ENCODE data around the gene HPDL.

DNA sequence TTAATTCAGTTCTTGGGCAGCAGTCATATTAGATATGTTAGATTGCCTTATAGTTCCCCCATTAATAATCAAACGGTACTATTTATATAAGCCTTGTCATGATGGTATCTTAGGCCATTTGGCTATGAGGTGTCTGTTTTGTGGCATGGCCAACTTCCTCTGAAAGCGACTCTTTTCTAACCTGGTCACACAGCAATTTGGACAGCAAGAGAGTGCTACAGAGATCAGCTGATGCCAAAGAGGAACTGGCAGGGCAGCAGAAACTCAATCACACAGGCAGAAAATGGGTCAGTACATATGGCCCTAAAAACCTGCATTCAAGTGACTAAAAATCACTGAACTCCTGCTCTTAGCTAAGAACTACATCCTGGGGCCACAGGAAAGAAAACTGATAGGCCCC is 27.0 kb downstream of the HPDL start:
- TF ChIP-seq RAD21 (IDR thresholded peaks at IDR 0.05; ENCODE audit: low read length) (no peak), POLR2A (IDR thresholded peaks at IDR 0.05; ENCODE audit: low read depth, low read length) (no peak), CTCF (conservative IDR thresholded peaks at IDR 0.05; ENCODE audit: low read depth, low read length) (no peak), SMC3 (IDR thresholded peaks at IDR 0.05; ENCODE audit: low read depth, low read length) (no peak), RCOR1 (IDR thresholded peaks at IDR 0.05; ENCODE audit: insufficient replicate concordance, low read length) (no peak), RFX5 (IDR thresholded peaks at IDR 0.05; ENCODE audit: low read depth, low read length) (no peak), MAZ (IDR thresholded peaks at IDR 0.05; ENCODE audit: borderline replicate concordance, low read depth, low read length) (no peak), MAFK (IDR thresholded peaks at IDR 0.05; ENCODE audit: low read depth, low read length) (no peak), CHD1 (IDR thresholded peaks at IDR 0.05; ENCODE audit: low read depth, low read length) (no peak), NFE2L2 (IDR thresholded peaks at IDR 0.05; ENCODE audit: low read depth, low read length) (no peak), CEBPB (IDR thresholded peaks at IDR 0.05; ENCODE audit: low read depth, low read length) (no peak), FOS (IDR thresholded peaks at IDR 0.05; ENCODE audit: low read depth, low read length) (no peak)
- TF ChIP-seq, protein P1, sequence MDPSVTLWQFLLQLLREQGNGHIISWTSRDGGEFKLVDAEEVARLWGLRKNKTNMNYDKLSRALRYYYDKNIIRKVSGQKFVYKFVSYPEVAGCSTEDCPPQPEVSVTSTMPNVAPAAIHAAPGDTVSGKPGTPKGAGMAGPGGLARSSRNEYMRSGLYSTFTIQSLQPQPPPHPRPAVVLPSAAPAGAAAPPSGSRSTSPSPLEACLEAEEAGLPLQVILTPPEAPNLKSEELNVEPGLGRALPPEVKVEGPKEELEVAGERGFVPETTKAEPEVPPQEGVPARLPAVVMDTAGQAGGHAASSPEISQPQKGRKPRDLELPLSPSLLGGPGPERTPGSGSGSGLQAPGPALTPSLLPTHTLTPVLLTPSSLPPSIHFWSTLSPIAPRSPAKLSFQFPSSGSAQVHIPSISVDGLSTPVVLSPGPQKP (IDR thresholded peaks at IDR 0.05; ENCODE audit: borderline replicate concordance, low read depth, low read length) = no peak
- TF ChIP-seq, protein P2, sequence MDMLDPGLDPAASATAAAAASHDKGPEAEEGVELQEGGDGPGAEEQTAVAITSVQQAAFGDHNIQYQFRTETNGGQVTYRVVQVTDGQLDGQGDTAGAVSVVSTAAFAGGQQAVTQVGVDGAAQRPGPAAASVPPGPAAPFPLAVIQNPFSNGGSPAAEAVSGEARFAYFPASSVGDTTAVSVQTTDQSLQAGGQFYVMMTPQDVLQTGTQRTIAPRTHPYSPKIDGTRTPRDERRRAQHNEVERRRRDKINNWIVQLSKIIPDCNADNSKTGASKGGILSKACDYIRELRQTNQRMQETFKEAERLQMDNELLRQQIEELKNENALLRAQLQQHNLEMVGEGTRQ (IDR thresholded peaks at IDR 0.05; ENCODE audit: low read depth, low read length) = no peak

All from IMR-90 (cell line).